ENCODE data around the gene CEBPG. TPM values are rescaled to one million over a fixed set of nuclear protein-coding genes. Genes with fewer than 3 reads are reported as not detected.

Gene CEBPG
- total RNA-seq, 6 experiments from 2014 or later = 15.0 to 32.3 (median 27.1) TPM

GRCh38 chr19:33334271-33334670, 39.2 kb upstream of the CEBPG start:
- WGBS (ENCODE audit: insufficient coverage, low coverage, low lambda C conversion rate, missing lambda C conversion rate) = 82% methylated on average over 3 of the region's 3 CpGs
- no peak for ATAC-seq
- intact Hi-C loops (cut with DNase I) = loop anchor here in 1 of 2 donors (10.0 kb wide), 1 partner anchor 71 kb away; no protein-coding TSS in a partner anchor

GRCh38 chr19:33335446-33335845, 38.1 kb upstream of the CEBPG start:
- Histone ChIP-seq H3K27me3 (no peaks in the 10 kb centered on the region), H3K9me3 (no peaks in the 10 kb centered on the region), H3K4me3 (no peak overlapping the region), H3K27ac (no peak overlapping the region), H3K4me1 (peaks cover 0 to 18% (median 6%) of the 10 kb centered on the region in 4 donors), H3K36me3 (no peaks in the 10 kb centered on the region)
- intact Hi-C loops (cut with DNase I) = loop anchor here in 1 of 2 donors (10.0 kb wide), 1 partner anchor 69 kb away; no protein-coding TSS in a partner anchor
- WGBS (ENCODE audit: insufficient coverage, low coverage, low lambda C conversion rate, missing lambda C conversion rate) = 75% methylated on average over 2 of the region's 5 CpGs
- ATAC-seq = no peak
- TF ChIP-seq CTCF (IDR thresholded peaks at IDR 0.05) (no peak), POLR2A (IDR thresholded peaks at IDR 0.05) (no peak)
- DNase-seq = no peak

More at GRCh38 chr19:33334271-33334670, 39.2 kb upstream of the CEBPG start:
- H3K4me3 ChIP-seq = no peak overlapping the region
- no peaks in the 10 kb centered on the region for H3K9me3 ChIP-seq
- TF ChIP-seq POLR2A (IDR thresholded peaks at IDR 0.05) = no peak
- no peak for TF ChIP-seq CTCF (IDR thresholded peaks at IDR 0.05)
- H3K4me1 ChIP-seq = peaks cover 0 to 30% (median 11%) of the 10 kb centered on the region in 4 donors
- no peaks in the 10 kb centered on the region for H3K36me3 ChIP-seq
- no peak overlapping the region for H3K27ac ChIP-seq
- no peaks in the 10 kb centered on the region for H3K27me3 ChIP-seq
- no peak for DNase-seq

- WGBS (ENCODE audit: insufficient coverage, low coverage, low lambda C conversion rate, missing lambda C conversion rate) = 65% methylated on average over 6 of the region's 8 CpGs
- Histone ChIP-seq H3K4me1 (peaks cover 0 to 17% (median 0%) of the 10 kb centered on the region in 4 donors), H3K36me3 (no peaks in the 10 kb centered on the region), H3K27me3 (no peaks in the 10 kb centered on the region), H3K27ac (no peak overlapping the region), H3K9me3 (no peaks in the 10 kb centered on the region), H3K4me3 (no peak overlapping the region)
- ATAC-seq (peak in 2 of 4 donors; percentile 26 to 28), DNase-seq (no peak)
- TF ChIP-seq CTCF (IDR thresholded peaks at IDR 0.05) = no peak
- TF ChIP-seq POLR2A (IDR thresholded peaks at IDR 0.05) = no peak
- intact Hi-C loops (cut with DNase I) = loop anchor here in 1 of 2 donors (10.0 kb wide), 1 partner anchor 66 kb away; no protein-coding TSS in a partner anchor
These were observed 34.2 kb upstream of the CEBPG start for GRCh38 chr19:33339016-33339984.

- TF ChIP-seq CTCF (IDR thresholded peaks at IDR 0.05) = no peak
- TF ChIP-seq POLR2A (IDR thresholded peaks at IDR 0.05) = no peak
- Histone ChIP-seq H3K9me3 (no peaks in the 10 kb centered on the region), H3K27ac (no peak overlapping the region), H3K4me3 (no peak overlapping the region), H3K4me1 (peaks cover 0 to 16% (median 0%) of the 10 kb centered on the region in 4 donors), H3K36me3 (no peaks in the 10 kb centered on the region), H3K27me3 (no peaks in the 10 kb centered on the region)
- WGBS (ENCODE audit: insufficient coverage, low coverage, low lambda C conversion rate, missing lambda C conversion rate) = 67% methylated on average over 2 of the region's 2 CpGs
- intact Hi-C loops (cut with DNase I) = no loop called here
- DNase-seq (no peak), ATAC-seq (no peak)
These were observed 32.5 kb upstream of the CEBPG start for GRCh38 chr19:33340991-33341390.
